ENCODE results near the gene RASA3.
"Not testable (repeated sequence)": the region's sequence is repeated elsewhere in the genome, so short reads cannot be mapped to it uniquely, and the experiment has no call there.

The RASA3 gene

DNA sequence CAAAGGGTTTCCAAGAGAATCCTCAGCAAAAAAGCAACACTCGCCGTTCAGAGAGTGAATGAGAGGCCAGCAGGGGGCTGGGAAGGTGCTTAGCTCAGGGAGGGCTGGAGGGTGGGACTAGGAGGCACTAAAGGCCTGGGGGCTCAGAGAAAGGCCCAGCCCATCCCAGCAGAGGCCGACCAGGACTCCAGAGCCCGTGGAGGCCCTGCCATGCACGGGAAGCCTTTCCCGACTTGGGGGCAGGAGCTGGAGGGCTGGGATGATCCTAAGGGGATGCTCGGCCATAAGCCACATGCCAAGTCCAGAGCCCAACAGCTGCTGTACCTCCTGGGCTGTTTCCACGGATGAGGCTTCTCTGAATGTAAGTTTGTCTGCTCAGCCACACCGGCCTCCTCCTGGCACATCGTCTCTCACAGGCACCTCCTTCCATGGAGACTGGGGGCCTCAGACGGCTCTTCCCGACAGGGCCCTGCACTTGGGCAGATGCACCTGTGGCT, 19.5 kb downstream of the RASA3 start:
- no peak for DNase-seq (ENCODE audit: low read depth)

DNA sequence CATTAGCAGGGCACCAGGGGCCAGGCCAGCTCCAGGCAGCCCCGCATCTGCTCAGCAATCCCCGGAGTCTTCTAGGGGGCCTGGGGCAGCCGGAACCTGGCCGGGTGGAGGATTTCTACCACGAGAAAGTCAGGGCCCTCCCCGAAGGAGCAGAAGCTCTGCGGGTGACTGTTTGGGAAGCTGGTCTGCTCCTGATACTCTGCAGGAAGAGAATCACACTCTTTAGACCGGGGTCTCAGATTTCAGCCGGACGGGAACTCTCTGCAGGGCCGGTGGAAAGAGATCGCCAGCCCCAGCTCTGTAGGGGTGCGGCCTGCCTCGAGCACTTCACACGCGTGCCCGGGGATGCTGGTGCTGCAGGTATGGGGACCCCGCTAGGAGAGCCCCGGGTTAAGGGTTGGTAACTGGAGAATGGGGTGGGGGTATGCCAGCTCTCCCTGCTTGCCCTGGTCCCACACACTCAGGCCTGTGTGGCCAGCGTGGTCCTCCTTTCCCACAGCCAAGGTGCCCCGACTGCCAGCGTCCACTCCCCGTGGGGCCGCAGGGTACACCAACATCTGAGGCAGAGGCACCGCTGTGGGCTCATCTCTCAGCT, 20.1 kb downstream of the RASA3 start:
- DNase-seq (ENCODE audit: low read depth) = no peak

DNA sequence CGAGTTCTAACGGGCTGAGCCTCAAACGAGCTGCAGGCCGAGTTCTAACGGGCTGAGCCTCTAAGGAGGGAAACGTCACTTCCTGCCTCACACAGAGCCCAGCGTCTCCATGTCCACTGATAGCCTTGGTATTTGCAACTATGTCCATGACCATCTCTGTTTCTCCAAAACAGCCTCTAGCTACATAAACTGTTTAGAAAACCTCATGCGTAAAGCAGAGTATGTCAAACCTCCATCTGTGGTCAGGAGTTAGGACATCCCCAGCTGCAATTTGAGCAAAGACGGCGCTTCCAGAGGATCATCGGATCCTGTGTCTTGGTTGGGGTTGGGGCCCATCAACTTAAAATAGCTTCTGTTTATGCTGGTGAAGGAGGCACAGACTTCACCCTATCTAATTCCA, 20.8 kb downstream of the RASA3 start:
- peak; percentile 89 for DNase-seq (ENCODE audit: low read depth)

DNA sequence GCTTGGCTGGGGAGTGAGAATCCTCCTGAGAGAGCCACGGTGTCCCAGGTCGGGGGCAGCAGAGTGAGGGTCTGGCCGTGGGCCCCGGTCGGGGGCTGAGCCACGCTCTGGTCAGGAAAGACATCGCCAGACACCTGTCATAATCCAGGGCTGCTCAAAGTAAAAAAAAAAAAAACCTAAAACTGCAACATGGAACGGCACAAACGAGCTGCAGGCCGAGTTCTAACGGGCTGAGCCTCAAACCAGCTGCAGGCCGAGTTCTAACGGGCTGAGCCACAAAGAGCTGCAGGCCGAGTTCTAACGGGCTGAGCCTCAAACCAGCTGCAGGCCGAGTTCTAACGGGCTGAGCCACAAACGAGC, 21.6 kb downstream of the RASA3 start:
- DNase-seq (ENCODE audit: low read depth) = not testable (repeated sequence)

DNA sequence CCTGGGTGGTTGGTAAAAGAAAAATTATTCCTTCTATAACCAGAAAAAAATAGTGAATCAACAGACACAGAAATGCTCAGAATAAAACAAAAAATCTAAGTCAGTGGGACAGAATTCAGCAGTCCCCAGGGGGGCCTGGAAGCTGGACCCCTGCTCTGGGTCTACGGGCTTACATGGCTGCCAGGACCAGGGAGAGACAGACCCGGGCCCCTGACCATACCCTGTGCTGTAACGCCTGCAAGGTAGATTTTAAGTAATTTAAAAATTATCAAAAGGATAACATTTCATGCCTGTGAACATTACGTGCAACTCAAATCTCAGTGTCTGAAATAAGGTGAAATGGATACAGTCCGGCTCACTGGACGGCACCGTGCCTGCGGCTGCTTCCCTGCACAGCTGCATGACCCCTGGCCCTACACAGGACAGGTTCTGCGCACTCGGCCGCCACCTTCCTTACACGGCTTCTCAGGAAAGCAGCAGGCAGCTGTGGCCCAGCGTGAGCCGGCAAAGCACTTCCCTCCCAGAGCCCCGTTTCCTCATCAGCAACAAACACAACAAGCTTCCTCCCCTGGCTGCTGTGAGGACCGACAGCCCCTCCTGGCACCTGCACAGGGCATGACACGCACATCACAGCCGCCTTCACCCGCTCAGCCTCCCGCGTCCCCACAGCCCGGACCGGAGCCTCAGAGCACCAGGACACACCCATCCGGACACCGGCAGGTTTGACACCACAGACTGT, 22.2 kb downstream of the RASA3 start:
- no peak for DNase-seq (ENCODE audit: low read depth)

DNA sequence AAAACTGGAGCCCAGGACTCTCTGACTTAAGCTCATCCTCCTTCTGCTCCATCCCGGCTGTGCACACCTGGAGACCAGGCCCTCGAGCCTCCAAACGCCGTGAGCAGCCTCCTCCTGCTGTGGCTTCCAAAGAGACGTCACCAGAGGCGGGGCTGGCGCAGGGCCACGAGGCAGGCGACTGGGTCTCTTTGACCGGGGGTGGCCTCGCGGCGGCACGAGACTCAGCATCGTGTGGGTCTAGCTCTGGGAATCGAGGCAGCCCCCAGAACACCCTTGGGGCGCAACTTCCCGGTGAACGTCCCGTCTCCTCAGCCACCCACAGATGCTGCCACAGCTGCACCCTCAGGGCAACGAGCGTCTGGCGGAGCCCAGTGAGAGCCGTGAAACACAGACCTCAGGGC, 22.8 kb downstream of the RASA3 start:
- no peak for DNase-seq (ENCODE audit: low read depth)

DNA sequence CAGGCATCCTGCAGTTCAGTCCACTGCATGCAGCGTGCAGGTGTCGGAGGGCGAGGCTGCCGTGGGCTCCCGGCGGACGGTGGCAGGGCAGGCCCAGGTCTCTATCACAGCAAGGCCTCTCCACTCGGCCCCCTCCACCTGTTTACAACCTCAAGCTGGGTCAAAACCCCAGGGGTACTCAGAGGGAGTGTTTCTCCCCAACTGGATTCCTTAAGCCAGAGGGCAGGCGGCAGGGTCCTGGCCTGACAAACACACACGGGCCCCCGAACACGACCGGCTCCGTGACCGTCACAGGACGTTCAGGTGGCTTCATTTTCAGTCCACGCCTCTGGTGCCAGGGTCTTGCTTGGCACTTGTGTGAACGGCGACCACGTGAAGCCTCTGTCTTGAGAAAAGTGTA, 23.5 kb downstream of the RASA3 start:
- no peak for DNase-seq (ENCODE audit: low read depth)

DNA sequence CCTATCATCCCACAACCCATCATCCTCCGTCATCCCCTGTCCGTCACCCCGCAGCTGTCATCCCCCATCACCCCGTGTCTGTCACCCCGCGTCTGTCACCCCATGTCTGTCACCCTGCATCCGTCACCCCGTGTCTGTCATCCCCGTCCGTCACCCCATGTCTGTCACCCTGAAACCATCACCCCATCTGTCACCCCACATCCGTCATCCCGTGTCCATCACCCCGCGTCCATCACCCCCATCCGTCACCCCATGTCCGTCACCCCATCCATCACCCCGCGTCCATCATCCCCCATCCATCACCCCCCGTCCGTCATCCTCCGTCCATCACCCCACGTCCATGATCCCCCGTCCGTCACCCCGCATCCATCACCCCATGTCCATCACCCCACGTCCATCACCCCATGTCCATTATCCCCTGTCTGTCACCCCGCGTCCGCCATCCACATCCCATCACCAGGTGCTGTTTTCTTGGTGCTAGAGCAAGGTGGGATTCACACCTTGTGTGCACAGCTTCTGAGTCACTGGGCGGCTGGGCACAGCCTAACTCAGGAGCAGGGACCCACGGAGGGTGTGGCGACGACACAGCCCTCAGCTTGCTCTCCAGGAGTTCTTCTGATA, 24.2 kb downstream of the RASA3 start:
- DNase-seq (ENCODE audit: low read depth) = no peak

DNA sequence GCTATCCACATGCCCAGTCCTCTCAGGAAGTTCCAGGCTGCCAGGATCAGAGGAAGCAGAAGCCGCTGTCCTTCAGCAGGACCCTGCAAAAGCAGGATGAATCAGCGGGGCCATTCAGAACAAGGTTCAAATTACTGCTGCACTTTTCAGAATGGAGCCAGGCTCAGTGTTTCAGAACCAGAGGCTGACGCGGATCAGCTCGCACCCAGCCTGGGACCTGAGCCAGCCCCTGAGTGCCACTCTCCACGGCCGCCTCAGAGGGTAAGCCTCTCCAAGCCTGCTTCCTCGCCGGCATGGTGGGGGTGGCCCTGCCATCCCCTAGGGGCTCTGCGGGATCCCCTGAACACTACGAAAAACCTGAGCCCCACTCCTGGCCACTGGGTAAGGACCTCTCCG, 24.7 kb downstream of the RASA3 start:
- peak; percentile 52 for DNase-seq (ENCODE audit: low read depth)

DNA sequence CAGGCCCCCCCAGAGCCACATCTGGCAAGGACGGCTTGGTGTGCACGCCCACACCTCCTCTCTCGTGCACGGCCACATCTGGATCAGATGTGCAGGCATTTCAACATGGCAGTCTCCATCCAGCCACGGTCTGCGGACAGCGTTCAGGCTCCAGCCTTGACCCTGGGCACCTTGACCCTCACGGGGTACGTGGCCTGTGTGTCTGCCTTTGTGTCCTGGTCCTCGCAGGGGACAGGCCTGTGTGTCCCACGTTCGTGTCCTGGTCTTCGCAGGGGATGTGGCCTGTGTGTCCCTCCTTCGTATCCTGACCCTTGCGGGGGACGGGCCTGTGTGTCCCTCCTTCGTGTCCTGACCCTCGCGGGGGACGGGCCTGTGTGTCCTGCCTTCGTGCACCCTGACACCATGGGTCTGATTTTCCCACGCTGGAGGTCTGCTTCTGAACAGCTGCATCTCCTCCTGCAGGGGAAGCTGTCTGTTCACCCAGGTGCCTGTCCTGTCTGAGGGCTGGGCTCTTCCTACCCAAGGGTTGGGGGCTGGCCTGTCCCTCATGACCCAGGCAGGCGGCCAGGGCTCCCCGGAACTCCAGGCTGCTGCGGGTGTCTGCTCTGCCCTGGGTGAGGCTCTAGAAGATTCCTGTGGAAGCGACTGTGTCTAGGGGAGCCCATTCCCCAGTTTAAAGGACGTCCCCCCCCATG, 25.3 kb downstream of the RASA3 start:
- DNase-seq (ENCODE audit: low read depth) = no peak

DNA sequence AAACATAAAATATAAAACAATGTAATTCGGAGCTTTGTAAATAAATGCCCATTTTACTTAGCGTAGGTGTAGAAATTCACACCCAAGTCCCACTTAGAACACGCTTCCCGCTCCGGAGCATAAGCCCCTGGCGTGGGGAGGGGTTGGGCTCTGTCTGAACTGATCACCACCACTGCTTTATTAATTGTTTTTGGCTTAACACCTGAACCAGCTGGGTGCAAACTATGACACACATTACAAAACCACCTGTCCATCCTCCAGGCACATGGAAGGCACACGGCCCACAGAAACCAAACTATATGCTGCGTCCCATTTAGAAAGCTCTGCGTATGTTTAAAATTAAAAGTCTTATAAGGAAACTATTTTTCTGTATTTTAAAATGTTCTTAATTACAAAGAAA, 25.9 kb downstream of the RASA3 start:
- no peak for DNase-seq (ENCODE audit: low read depth)

DNA sequence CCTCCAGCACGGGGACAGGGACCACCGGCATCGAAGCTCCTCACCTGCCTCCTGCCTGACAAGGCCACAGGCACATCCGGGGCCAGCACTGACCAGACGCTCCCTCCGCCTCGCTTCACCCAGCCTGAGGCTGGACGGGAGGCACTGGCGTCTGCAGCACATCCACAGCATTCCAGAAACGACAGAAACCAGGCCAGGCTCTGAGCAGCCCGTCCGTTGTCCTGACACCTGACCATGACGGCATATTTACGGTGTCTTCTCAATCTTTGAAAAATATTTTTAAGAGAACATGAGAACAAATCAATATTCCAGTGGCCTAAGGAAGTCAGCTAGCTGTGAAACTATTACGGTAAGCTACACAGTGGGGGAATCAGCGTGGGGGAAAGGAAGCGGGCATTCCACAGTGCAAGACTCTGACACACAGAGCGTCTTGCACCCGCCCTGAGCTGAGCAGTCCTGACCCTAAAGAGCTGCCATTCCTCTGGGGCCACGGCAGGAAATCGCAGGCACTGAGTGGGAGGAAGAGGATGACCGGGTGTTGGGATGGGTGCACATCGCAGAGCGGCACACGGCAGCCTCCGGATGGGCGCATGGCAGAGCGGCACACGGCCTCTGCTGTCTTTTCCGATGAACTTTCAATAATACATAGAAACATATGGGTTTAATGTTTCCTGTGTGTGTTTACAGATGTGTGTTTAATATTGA, 26.8 kb downstream of the RASA3 start:
- DNase-seq (ENCODE audit: low read depth) = peak; percentile 68

DNA sequence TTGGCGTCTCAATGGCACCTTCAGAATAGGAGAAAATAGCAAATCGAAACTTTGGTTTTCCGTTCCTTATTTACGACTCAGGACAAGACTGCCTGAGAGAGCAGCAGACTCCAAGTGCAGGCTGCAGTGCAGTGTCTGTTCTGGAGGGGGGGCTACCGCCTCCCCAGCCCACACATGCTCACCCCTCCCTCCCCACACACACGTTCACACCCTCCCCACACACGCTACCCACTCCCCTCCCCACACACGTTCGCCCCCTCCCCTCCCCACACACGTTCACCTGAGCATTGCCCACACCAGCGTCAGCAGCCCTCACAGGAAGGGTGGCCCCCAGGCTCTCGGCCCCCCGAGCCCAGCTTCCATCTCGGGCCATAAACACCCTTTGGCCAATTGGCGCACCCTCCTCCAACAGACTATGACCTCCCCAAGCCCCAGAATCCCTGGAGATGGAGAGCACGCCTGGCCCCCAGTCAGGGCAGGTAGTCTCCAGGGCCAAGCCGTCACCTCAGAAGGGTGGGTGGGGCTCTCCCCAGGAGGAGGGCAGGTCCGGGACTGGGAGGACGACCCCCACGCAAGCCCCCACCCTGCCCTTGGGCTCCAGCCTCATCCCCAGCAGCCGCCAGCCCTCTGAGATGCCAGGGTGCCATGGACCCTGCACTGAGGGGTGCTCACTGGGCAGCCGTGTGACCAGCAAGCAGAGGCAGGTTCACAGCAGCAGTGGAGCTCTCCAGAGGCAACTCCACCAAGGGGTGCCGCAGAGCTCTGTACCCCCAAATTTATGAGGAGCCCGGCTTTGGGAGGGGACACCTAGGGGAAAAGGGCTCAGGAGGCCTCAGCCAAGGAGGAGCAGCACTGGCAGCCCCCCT, 27.5 kb downstream of the RASA3 start:
- DNase-seq (ENCODE audit: low read depth) = no peak

DNA sequence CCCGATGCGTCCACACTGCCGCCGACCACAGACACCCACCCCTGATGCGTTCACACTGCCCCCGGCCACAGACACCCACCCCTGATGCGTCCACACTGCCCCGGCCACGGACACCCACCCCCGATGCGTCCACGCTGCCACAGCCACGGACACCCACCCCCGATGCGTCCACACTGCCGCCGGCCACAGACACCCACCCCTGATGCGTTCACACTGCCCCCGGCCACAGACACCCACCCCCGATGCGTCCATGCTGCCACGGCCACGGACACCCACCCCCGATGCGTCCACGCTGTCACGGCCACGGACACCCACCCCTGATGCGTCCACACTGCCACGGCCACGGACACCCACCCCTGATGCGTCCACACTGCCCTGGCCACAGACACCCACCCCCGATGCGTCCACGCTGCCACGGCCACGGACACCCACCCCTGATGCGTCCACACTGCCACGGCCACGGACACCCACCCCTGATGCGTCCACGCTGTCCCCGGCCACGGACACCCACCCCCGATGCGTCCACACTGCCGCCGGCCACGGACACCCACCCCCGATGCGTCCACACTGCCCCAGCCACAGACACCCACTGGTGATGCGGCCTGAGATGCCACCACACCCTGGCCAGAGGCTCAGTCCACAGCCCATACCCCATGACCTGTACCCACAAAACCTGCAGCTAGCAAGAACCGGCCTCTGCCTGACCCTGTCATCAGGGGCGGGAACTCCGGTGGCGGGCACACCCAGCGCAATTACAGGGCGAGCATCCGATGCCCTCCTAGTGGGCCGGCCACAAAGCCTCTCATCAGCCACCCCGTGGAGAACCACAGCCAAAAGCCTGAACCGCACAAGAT, 28.4 kb downstream of the RASA3 start:
- no peak for DNase-seq (ENCODE audit: low read depth)

DNA sequence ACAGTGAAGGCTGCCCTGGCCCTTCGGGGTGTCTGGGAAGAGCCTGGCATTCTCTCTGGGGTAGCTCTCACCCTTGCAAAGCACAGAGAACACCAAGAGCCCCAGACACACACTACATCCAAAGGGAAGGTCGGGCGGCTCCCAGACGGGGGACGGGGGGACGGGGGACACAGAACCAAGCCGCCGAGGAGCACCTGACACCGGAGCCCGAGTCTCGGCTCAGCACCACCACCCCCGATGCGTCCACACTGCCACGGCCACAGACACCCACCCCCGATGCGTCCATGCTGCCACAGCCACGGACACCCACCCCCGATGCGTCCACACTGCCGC, 29.2 kb downstream of the RASA3 start:
- not testable (repeated sequence) for DNase-seq (ENCODE audit: low read depth)

DNA sequence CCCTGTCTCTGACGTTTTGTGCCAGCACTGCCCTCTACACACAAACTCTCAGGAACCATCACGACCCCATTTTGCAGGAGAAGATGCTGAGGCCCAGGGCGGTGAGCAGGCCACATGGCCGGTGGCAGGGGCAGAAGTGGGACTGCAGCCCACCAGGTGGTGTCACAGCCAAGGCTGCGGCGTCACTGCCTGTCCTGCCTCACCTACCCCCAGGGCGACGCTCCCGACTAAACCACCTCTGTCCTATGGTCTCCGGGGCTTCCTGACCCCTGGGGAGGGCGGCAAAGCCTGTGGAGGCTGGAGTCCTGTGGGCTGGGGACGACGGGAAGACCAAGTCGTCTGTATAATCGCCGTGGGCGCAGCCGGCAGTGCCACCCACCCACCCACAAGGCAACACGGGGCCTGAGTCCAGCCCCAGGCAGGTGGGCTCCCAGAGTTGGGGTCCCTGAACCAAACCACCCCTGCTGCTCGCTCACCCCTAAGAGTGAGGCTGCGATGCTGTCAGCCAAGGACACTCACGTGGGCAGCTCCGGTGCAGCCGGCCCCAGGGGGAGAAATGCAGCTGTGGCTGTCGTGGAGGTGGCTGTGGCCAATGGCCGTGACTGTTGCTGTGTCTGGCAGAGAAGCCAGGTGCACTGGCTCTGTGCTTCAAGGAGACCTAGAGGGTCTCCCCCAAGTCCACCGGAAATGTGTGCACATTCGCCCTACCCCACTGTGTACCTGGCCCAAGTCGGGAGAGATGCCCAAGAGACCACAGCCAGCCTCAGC, 29.7 kb downstream of the RASA3 start:
- no peak for DNase-seq (ENCODE audit: low read depth)

DNA sequence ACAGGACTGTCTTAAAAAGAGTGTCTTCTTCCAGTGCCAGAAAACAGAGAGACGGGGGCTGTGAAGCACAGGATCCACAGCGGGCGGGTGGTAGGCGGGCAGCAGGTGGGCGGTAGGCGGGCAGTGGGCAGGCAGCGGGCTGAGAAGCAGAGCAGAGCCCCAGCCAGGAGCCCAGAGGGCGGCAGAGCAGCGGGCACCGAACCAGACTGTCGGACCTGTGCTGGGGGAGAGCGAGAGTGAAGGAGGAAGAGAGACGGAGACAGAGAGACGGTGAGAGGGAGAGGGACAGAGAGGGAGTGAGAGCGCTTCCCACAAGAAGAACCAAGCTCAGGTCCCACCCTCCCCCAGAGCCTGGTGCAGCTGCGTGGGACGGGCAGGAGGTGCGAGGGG, 30.3 kb downstream of the RASA3 start:
- DNase-seq (ENCODE audit: low read depth) = no peak

DNA sequence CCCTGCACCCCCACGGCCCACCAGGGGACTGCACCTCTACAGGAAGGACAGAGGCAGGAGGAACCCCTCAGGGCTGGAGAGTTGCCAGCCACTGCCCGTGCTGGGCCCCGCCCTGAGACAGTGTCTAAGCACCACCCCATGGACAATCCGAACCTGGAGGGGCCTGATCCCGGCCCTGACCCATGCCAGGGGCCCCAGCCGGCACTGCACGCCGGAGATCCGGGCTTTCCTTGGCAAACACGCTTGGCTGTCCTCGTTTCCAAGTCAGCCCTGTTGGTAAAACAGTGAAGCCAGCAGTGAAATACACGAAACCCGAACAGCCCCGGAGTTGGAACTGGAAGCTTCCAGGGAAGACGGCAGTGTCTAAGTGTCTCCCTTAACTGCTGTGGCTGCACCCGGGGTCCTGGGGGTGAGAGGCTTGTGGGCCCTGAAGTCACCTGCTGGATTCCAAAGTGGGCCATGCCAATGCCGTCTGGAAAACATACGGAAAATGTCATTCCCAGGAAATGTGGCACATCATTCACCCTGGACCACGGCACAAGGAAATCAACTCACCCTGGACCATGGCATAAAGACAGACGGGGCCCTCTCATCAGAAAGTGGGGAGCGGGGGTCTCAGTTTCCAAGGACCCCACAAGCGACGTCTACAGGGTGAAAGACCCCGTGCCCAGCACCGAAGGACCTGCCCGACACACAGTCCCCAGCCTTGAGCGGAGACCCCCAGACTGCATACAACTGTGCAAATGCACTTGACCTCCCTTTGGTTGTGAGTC, 30.9 kb downstream of the RASA3 start:
- DNase-seq (ENCODE audit: low read depth) = no peak
